SK-N-MC (cell line): ENCODE data around the gene BLNK.

Experiments
- DNase-seq: peaks from one replicate; pipeline ENCODE4 v3.0.0-alpha.2; 2011; ENCODE audit warnings: low read depth, low spot score
- H3K27ac ChIP-seq: fragments of 200-600 bp; sonication (generic); 2 replicates; pipeline ENCODE4 v1.5.1; 2016; ENCODE audit warnings: mixed run types
- H3K36me3 ChIP-seq: fragments of 200-600 bp; sonication (generic); 2 replicates; pipeline ENCODE4 v1.6.1; 2017; ENCODE audit warnings: antibody characterized with exemption, low read length, mixed read lengths; ENCODE audit not compliant: insufficient read depth
- H3K4me3 ChIP-seq: fragments of 200-600 bp; sonication (generic); 2 replicates; pipeline ENCODE4 v1.5.1; 2016
- H3K9ac ChIP-seq: fragments of 200-600 bp; sonication (generic); 2 replicates; pipeline ENCODE4 v1.8.0; 2017; ENCODE audit warnings: mixed run types, mixed read lengths; ENCODE audit not compliant: insufficient read length
- H3K9me3 ChIP-seq: fragments of 200-600 bp; sonication (generic); 2 replicates; pipeline ENCODE4 v1.6.1; 2017; ENCODE audit warnings: low read depth, mild to moderate bottlenecking, antibody characterized with exemption, low read length, moderate library complexity, mixed read lengths
- EZH2 ChIP-seq: fragments of 200-600 bp; sonication (generic); IDR thresholded peaks from one replicate; pipeline ENCODE4 v1.6.1; 2017; ENCODE audit warnings: antibody characterized with exemption
- FOXP2 ChIP-seq: optimal IDR thresholded peaks from 2 replicates; pipeline ENCODE3; 2011; ENCODE audit warnings: mild to moderate bottlenecking, moderate library complexity; ENCODE audit not compliant: insufficient read depth; ENCODE audit errors: extremely low read length, control extremely low read depth
- POLR2AphosphoS5 ChIP-seq: IDR thresholded peaks from 2 replicates; pipeline ENCODE4 v1.6.1; 2012; ENCODE audit warnings: mild to moderate bottlenecking, low read depth, low read length, borderline replicate concordance

Gene BLNK

GRCh38 chr10:96306516-96306915 is 35.1 kb upstream of the BLNK start:
- H3K27ac ChIP-seq: peak overlapping the region; percentile 36; the same call in 1 of the 2 replicates
- no peaks in the 10 kb centered on the region for H3K36me3 ChIP-seq
- no peak for DNase-seq
- TF ChIP-seq POLR2AphosphoS5 (no peak), EZH2 (no peak), FOXP2 (no peak)
- H3K9ac ChIP-seq: no peak overlapping the region
- H3K9me3 ChIP-seq: no peaks in the 10 kb centered on the region
- H3K4me3 ChIP-seq: no peak overlapping the region; the same call in 1 of the 2 replicates

DNA sequence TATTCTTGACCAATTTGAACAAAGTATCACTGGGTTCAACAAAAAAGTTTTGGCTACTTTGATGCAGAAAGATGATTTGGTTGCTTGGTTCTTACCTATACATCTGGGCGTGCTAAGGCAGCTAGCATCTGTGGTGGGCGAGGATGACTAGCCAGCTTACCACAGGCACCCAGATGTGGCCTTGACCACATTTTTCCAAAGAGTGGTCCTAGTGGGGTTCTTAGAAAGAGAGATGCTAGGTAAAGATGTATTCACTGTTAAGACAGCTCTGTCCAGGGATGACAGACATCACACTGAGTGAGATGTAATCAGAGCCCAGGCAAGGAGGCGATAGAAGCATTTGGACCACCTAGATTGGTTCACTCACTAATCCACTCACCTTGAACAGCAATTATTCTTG is 33.6 kb upstream of the BLNK start:
- no peak for DNase-seq
- H3K4me3 ChIP-seq: no peak overlapping the region
- no peak overlapping the region for H3K9ac ChIP-seq
- no peak overlapping the region for H3K27ac ChIP-seq
- no peaks in the 10 kb centered on the region for H3K9me3 ChIP-seq
- no peak for TF ChIP-seq FOXP2
- TF ChIP-seq POLR2AphosphoS5: no peak
- no peak for TF ChIP-seq EZH2
- H3K36me3 ChIP-seq: no peaks in the 10 kb centered on the region

- Histone ChIP-seq H3K36me3 (no peaks in the 10 kb centered on the region), H3K9ac (no peak within 1 kb of the TSS), H3K4me3 (no peak within 1 kb of the TSS), H3K27ac (no peak within 1 kb of the TSS), H3K9me3 (no peaks in the 10 kb centered on the region)
- TF ChIP-seq FOXP2 (no peak), EZH2 (no peak), POLR2AphosphoS5 (no peak)
- no peak for DNase-seq
Measured at GRCh38 chr10:96304230-96304629, 32.9 kb upstream of the BLNK start, which contains the start of gene DNTT. Gene DNTT (plus strand): TSS chr10:96304434. CDS start chr10:96304498, 64 bp downstream.

DNA sequence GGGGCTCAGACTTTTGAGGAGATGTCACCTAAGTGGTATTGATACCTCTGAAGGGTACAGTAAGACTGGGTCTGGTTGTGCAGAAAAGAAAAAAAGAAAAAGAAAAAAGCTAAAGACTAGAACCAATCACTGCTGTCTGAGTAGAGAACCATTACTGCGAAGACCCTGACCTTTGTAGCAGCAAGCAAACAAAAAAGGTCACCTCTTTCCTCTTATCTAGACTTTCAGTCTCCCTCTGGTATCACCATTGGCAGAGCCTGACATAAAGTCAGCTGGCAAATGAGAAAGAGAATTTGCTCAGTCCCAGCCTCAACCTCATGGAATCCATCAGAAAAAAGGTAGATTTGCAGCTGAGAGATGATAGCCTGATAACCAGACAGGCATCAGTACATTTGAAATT is 30.2 kb upstream of the BLNK start:
- no peak for TF ChIP-seq FOXP2
- no peak for TF ChIP-seq POLR2AphosphoS5
- no peak for TF ChIP-seq EZH2
- H3K4me3 ChIP-seq: no peak overlapping the region
- no peak overlapping the region for H3K9ac ChIP-seq
- no peaks in the 10 kb centered on the region for H3K36me3 ChIP-seq
- no peaks in the 10 kb centered on the region for H3K9me3 ChIP-seq
- no peak for DNase-seq
- H3K27ac ChIP-seq: no peak overlapping the region

- Histone ChIP-seq H3K36me3 (no peaks in the 10 kb centered on the region), H3K27ac (no peak overlapping the region), H3K9ac (no peak overlapping the region), H3K9me3 (no peaks in the 10 kb centered on the region), H3K4me3 (no peak overlapping the region)
- TF ChIP-seq FOXP2: no peak
- no peak for TF ChIP-seq POLR2AphosphoS5
- no peak for TF ChIP-seq EZH2
- DNase-seq: no peak
Measured at GRCh38 chr10:96299383-96299782, 28.0 kb upstream of the BLNK start.

GRCh38 chr10:96298362-96298761 is 27.0 kb upstream of the BLNK start:
- no peaks in the 10 kb centered on the region for H3K9me3 ChIP-seq
- no peak overlapping the region for H3K9ac ChIP-seq
- no peak overlapping the region for H3K27ac ChIP-seq
- H3K4me3 ChIP-seq: no peak overlapping the region
- TF ChIP-seq FOXP2: no peak
- no peak for TF ChIP-seq POLR2AphosphoS5
- no peak for TF ChIP-seq EZH2
- DNase-seq: no peak
- H3K36me3 ChIP-seq: no peaks in the 10 kb centered on the region

- Histone ChIP-seq H3K9ac (no peak overlapping the region), H3K4me3 (no peak overlapping the region), H3K36me3 (no peaks in the 10 kb centered on the region), H3K9me3 (no peaks in the 10 kb centered on the region), H3K27ac (no peak overlapping the region)
- TF ChIP-seq EZH2 (no peak), POLR2AphosphoS5 (no peak), FOXP2 (no peak)
- DNase-seq: no peak
Measured at GRCh38 chr10:96297486-96297885, 26.1 kb upstream of the BLNK start.

- Histone ChIP-seq H3K4me3 (no peak overlapping the region), H3K27ac (no peak overlapping the region), H3K36me3 (no peaks in the 10 kb centered on the region), H3K9me3 (no peaks in the 10 kb centered on the region), H3K9ac (no peak overlapping the region)
- TF ChIP-seq FOXP2 (no peak), POLR2AphosphoS5 (no peak)
- DNase-seq: no peak
Measured at GRCh38 chr10:96295475-96295874, 24.1 kb upstream of the BLNK start.
